GM13977 (cell line): ENCODE data around the gene CDC42EP2.

Experiments
- DNase-seq: peaks from one replicate; pipeline ENCODE4 v3.0.0; 2012; ENCODE audit warnings: low spot score
- in situ Hi-C: fragments of 300-500 bp; cut with MboI; formaldehyde crosslinking; loops from one replicate; pipeline ENCODE4 v1.12.0; 2022; ENCODE audit warnings: low sequenced_read_pairs, low pct_unique_long_range_greater_than_20kb, mixed read lengths, inconsistent platforms; ENCODE audit not compliant: unreplicated experiment
- TF ChIP-seq, protein P1 (sequence below): IDR thresholded peaks from 2 replicates; pipeline ENCODE4 v1.5.1; 2012; ENCODE audit warnings: mild to moderate bottlenecking, control low read depth; ENCODE audit not compliant: insufficient read depth; ENCODE audit errors: extremely low read depth, missing control alignments

The CDC42EP2 gene

DNA sequence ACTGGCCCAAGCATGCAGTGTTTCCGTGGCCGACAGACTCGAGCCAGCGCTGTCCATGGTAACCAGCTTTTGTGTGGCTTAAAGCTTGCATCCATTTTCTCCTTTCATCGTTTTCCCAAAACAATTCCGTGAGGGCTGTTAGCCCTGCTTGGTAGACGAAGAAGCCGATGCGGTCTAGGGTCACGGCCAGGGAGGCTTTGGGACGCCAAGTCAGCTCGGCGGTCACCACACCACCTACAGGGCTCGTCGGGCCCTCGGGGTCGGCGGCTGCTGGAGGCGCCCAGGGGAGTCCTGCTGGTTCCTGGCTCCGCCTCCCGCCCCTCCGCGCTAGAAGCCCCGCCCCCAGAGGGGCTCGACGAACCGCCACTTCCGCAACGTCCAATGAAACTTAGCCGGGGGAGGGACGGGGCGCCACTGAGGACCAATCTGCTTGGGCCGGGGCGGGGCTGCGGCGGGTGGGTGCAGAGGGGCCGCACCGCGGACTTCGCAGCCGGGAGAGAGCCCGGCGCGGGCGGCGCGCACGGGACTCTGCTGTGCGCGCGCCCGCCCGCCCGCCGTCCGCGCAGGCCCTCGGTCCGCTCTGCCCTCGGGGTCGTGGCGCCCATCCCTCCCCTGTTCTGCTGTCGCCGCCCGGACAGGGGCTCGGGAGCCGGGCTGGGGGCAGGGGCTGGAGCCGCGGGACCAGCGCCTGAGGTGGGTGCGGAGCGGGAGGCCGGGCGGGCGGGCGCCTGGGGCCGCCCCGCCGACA is 39.8 kb downstream of the CDC42EP2 start, which contains the start of gene TIGD3:
TSS of gene TIGD3 (plus strand) at position 487 of the 748 bp plus-strand sequence. CDS start 1,058 bp downstream, outside the sequence.
- DNase-seq = peak; percentile 99
- in situ Hi-C loops = no loop called here
- TF ChIP-seq, protein P1, sequence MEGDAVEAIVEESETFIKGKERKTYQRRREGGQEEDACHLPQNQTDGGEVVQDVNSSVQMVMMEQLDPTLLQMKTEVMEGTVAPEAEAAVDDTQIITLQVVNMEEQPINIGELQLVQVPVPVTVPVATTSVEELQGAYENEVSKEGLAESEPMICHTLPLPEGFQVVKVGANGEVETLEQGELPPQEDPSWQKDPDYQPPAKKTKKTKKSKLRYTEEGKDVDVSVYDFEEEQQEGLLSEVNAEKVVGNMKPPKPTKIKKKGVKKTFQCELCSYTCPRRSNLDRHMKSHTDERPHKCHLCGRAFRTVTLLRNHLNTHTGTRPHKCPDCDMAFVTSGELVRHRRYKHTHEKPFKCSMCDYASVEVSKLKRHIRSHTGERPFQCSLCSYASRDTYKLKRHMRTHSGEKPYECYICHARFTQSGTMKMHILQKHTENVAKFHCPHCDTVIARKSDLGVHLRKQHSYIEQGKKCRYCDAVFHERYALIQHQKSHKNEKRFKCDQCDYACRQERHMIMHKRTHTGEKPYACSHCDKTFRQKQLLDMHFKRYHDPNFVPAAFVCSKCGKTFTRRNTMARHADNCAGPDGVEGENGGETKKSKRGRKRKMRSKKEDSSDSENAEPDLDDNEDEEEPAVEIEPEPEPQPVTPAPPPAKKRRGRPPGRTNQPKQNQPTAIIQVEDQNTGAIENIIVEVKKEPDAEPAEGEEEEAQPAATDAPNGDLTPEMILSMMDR = no peak

DNA sequence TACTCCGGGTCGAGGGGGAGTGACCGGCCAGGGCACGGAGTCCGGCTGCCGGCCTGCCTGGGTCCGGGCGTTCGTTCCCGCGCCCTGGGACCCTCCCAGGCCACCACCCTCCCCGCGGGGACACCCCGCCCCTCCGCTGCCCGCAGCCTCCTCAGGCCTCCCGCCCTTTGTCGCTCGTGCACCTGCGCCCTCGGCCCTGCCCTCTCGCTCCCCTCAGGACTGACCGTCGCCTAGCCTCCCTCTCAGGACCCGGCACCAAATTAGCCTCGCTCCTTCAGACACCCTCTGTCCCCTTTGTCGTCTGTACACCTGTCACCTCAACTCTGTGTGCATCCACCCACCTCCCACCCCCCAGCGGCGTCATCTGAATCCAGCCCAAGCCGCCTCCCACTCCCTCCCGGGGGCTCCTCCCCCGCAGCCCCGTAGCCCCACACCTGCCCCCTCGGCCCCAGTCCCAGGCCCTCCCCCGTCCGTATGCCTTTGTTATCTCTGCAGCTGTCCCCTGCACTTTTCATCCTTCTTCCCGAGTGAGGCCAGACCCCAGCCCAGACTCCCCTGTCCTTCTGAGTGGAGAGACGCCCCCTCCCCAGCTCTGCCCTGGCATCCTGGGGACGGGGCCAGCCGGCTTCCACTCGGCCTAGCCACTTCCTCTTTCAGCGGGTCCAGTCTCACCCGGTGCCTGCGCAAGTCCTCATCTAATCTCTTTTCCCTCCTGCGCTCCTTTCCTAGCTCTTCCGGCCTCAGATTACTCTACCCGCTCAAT is 40.5 kb downstream of the CDC42EP2 start:
- peak; percentile 79 for DNase-seq
- in situ Hi-C loops = no loop called here
- TF ChIP-seq, protein P1 = no peak

DNA sequence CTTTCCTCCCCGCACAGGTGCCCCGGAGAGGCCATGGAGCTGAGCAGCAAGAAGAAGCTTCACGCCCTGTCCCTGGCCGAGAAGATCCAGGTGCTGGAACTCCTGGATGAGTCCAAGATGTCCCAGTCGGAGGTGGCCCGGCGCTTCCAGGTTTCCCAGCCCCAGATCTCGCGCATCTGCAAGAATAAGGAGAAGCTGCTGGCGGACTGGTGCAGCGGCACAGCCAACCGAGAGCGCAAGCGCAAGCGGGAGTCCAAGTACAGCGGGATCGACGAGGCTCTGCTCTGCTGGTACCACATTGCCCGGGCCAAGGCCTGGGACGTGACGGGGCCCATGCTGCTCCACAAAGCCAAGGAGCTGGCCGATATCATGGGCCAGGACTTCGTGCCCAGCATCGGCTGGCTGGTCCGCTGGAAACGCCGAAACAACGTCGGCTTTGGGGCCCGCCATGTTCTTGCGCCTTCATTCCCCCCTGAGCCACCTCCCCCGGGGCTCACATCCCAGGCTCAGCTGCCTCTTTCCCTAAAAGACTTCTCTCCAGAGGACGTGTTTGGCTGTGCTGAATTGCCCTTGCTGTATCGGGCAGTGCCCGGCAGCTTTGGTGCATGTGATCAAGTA is 41.2 kb downstream of the CDC42EP2 start:
- in situ Hi-C loops = no loop called here
- no peak for DNase-seq
- TF ChIP-seq, protein P1 = no peak

DNA sequence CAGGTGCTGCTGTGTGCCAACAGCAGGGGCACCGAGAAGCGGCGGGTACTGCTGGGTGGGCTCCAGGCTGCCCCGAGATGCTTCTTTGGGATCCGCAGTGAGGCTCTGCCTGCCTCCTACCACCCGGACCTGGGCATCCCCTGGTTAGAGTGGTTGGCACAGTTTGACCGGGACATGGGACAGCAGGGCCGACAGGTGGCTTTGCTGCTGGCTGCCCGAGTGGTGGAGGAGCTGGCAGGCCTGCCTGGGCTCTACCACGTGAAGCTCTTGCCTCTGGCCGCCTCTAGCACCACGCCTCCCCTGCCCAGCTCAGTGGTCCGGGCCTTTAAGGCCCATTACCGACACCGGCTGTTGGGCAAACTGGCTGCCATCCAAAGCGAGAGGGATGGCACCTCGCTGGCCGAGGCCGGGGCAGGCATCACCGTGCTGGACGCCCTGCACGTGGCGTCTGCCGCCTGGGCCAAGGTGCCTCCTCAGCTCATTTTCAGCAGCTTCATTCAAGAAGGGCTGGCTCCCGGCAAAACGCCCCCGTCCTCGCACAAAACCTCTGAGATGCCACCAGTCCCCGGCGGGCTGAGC is 41.8 kb downstream of the CDC42EP2 start:
- TF ChIP-seq, protein P1 = no peak
- no peak for DNase-seq
- in situ Hi-C loops = no loop called here

DNA sequence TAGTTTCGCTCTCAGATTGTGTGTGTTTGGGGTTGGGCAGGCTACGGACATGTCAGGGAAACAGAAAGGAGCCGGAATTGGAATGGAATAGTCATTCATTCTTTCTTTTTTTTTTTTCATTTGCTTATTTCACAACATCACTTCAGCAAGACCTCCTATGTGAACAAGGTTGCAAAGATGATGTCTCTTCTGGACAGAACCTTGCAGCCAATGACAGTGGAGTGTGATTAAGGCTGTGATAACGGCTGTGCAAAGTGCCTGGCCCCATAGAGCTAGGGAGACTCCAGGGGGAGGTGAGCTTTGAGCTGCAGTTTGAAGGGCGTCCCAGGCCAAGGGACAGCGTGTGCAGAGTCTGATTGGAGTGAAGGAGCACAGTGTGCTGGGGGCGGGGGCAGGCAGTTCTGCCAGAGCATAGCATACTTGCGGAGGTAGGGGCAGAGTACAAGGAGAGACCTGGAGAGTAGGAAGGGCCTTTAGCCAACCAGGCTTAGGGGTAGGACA is 43.2 kb downstream of the CDC42EP2 start:
- DNase-seq = no peak
- in situ Hi-C loops = no loop called here
- TF ChIP-seq, protein P1 = no peak

DNA sequence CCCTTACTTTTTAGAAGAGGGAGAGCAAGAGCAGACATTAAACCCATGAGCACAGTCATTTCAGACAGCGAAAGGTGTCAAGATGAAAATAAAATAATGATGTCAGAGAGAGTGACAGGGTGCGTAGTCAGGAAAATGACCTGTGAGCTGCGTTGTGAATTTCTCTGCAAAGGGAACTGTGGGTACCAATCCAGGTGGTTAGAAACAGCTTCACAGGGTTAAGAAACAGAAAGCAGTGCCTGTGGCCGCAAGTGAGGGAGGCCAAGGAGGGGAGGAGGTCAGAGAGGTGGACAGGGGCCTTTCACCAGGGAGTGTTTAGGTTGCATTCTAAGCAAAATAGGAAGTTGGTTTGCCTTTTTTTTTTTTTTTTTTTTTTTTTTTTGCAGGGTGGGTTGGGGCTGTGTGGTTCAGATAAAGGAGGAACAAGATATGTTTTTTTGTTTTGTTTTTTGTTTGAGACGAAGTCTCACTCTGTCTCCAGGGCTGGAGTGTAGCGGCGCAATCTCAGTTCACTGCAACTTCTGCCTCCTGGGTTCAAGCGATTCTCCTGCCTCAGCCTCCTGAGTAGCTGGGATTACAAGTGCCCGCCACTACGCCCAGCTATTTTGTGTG is 47.8 kb downstream of the CDC42EP2 start:
- DNase-seq = peak; percentile 78
- TF ChIP-seq, protein P1 = no peak
- in situ Hi-C loops = no loop called here
